Natural killer cell (primary cell): ENCODE data around the gene RBM6. TPM values are rescaled to one million over a fixed set of nuclear protein-coding genes. Genes with fewer than 3 reads are reported as not detected.

Source experiments
- ATAC-seq, 3 donors: fragments of 150-1000 bp in 2 of 3; fragments of 200-7000 bp in 1 of 3; cut with Tn5 transposase; 1 replicate in 1 of 3; 2 replicates in 2 of 3; pipeline ENCODE4 v1.10.0; 2021; ENCODE audit warnings: mild to moderate bottlenecking in 2 of 3, moderate library complexity in 2 of 3
- DNase-seq, 2 donors: peaks; one replicate each; pipeline versions ENCODE4 v3.0.0 to v3.0.0-alpha.2; 2013 to 2021; ENCODE audit warnings: mixed read lengths in 1 of 2
- H3K27ac ChIP-seq: one replicate; pipeline ENCODE4 v1.5.1; 2013; ENCODE audit warnings: mild to moderate bottlenecking, low read length
- H3K27me3 ChIP-seq: one replicate; pipeline ENCODE4 v1.6.1; 2013; ENCODE audit warnings: low read length; ENCODE audit not compliant: control insufficient read depth, insufficient read depth
- H3K36me3 ChIP-seq: one replicate; pipeline ENCODE4 v1.6.1; 2013; ENCODE audit warnings: low read length; ENCODE audit not compliant: control insufficient read depth, insufficient read depth
- H3K4me1 ChIP-seq: one replicate; pipeline ENCODE4 v1.6.1; 2013; ENCODE audit warnings: low read length; ENCODE audit not compliant: control insufficient read depth, insufficient read depth
- H3K4me3 ChIP-seq: one replicate; pipeline ENCODE4 v1.5.1; 2013; ENCODE audit warnings: low read length
- H3K9me3 ChIP-seq: one replicate; pipeline ENCODE4 v1.6.1; 2013; ENCODE audit warnings: low read length; ENCODE audit not compliant: control insufficient read depth, insufficient read depth
- H3K27ac Mint-ChIP-seq, 2 donors: one replicate each; pipeline ENCODE4 v1.8.0; 2022; ENCODE audit warnings: mild to moderate bottlenecking in 2 of 2, mixed read lengths in 2 of 2, moderate library complexity in 1 of 2
- H3K27me3 Mint-ChIP-seq, 2 donors: one replicate each; pipeline ENCODE4 v1.8.0; 2022; ENCODE audit warnings: low read depth in 2 of 2, mixed read lengths in 2 of 2
- H3K36me3 Mint-ChIP-seq: one replicate; pipeline ENCODE4 v1.8.0; 2022; ENCODE audit warnings: mixed read lengths
- H3K4me1 Mint-ChIP-seq, 2 donors: one replicate each; pipeline ENCODE4 v1.8.0; 2022; ENCODE audit warnings: mixed read lengths in 2 of 2
- H3K4me3 Mint-ChIP-seq: one replicate; pipeline ENCODE4 v1.8.0; 2022; ENCODE audit warnings: mild to moderate bottlenecking, moderate library complexity, mixed read lengths
- H3K9me3 Mint-ChIP-seq, 2 donors: one replicate each; pipeline ENCODE4 v1.8.0; 2022; ENCODE audit warnings: mixed read lengths in 2 of 2
- CTCF ChIP-seq: fragments of 200-600 bp; IDR thresholded peaks from one replicate; pipeline ENCODE4 v1.8.0; 2022; ENCODE audit warnings: antibody characterized with exemption
- whole genome bisulfite sequencing: methylation state at CpG from one replicate; pipeline ENCODE4 v1.1.7; 2013; ENCODE audit warnings: missing lambda C conversion rate; ENCODE audit not compliant: insufficient coverage; 5-methylcytosine and 5-hydroxymethylcytosine counted together
- intact Hi-C: fragments of 100-400 bp; cut with micrococcal nuclease; formaldehyde crosslinking; loops from one replicate; pipeline ENCODE4 v1.14.2; 2022
- total RNA-seq, 4 donors: library from RNA; stranded (reverse); fragments of 120-200 nt in 1 of 4; gene quantifications; one replicate each; pipeline versions ENCODE4 v1.2.3 to v1.2.4, GENCODE V29; 2013 to 2022

The RBM6 gene
- total RNA-seq, 3 donors from 2014 or later (not counting 1 experiment from before 2014, with no cell fraction given) = 155 to 193 (median 157) TPM

- Histone ChIP-seq H3K4me3 (no peak overlapping the region), H3K36me3 (peaks cover 93% of the 10 kb centered on the region), H3K4me1 (peaks cover 8% of the 10 kb centered on the region), H3K27ac (peak overlapping the region; percentile 9), H3K27me3 (no peaks in the 10 kb centered on the region), H3K9me3 (no peaks in the 10 kb centered on the region)
- WGBS = 97% methylated on average over 2 of the region's 3 CpGs
- peaks cover 51% of the 10 kb centered on the region for H3K36me3 Mint-ChIP-seq
- H3K4me1 Mint-ChIP-seq = peaks cover 18 to 33% of the 10 kb centered on the region in 2 donors
- H3K4me3 Mint-ChIP-seq = no peak overlapping the region
- no peaks in the 10 kb centered on the region for H3K9me3 Mint-ChIP-seq
- TF ChIP-seq CTCF = no peak
- peak overlapping the region in 1 of 2 donors; percentile 89 for H3K27ac Mint-ChIP-seq
- ATAC-seq (peak in 2 of 3 donors; percentile 16 to 21), DNase-seq (no peak)
- no peaks in the 10 kb centered on the region for H3K27me3 Mint-ChIP-seq
- intact Hi-C loops = no loop called here
Measured at GRCh38 chr3:50112462-50112861, 172.5 kb downstream of the RBM6 start.

- Mint-ChIP-seq H3K27ac (no peak overlapping the region), H3K9me3 (no peaks in the 10 kb centered on the region), H3K27me3 (no peaks in the 10 kb centered on the region), H3K36me3 (peaks cover 37% of the 10 kb centered on the region), H3K4me3 (no peak overlapping the region), H3K4me1 (peaks cover 10 to 19% of the 10 kb centered on the region in 2 donors)
- Histone ChIP-seq H3K27me3 (no peaks in the 10 kb centered on the region), H3K27ac (no peak overlapping the region), H3K4me1 (no peaks in the 10 kb centered on the region), H3K9me3 (no peaks in the 10 kb centered on the region), H3K36me3 (peaks cover 87% of the 10 kb centered on the region), H3K4me3 (no peak overlapping the region)
- TF ChIP-seq CTCF = no peak
- intact Hi-C loops = no loop called here
- 98% methylated on average over 8 of the region's 8 CpGs for whole genome bisulfite sequencing
- ATAC-seq = no peak
- no peak for DNase-seq
Measured at GRCh38 chr3:50117120-50117519, 177.2 kb downstream of the RBM6 start.

GRCh38 chr3:50118237-50118636 lies 178.3 kb downstream of the RBM6 start:
- Mint-ChIP-seq H3K9me3 (no peaks in the 10 kb centered on the region), H3K27me3 (no peaks in the 10 kb centered on the region), H3K36me3 (peaks cover 36% of the 10 kb centered on the region), H3K4me3 (no peak overlapping the region), H3K27ac (peak overlapping the region in 1 of 2 donors; percentile 37), H3K4me1 (peaks cover 12 to 24% of the 10 kb centered on the region in 2 donors)
- no peaks in the 10 kb centered on the region for H3K4me1 ChIP-seq
- DNase-seq (no peak), ATAC-seq (no peak)
- no peak overlapping the region for H3K4me3 ChIP-seq
- TF ChIP-seq CTCF = no peak
- intact Hi-C loops = no loop called here
- no peaks in the 10 kb centered on the region for H3K27me3 ChIP-seq
- WGBS = 95% methylated on average over 7 of the region's 10 CpGs
- H3K27ac ChIP-seq = no peak overlapping the region
- no peaks in the 10 kb centered on the region for H3K9me3 ChIP-seq
- H3K36me3 ChIP-seq = peaks cover 75% of the 10 kb centered on the region

GRCh38 chr3:50119786-50120185 lies 179.8 kb downstream of the RBM6 start:
- TF ChIP-seq CTCF = no peak
- no peaks in the 10 kb centered on the region for H3K9me3 ChIP-seq
- no peaks in the 10 kb centered on the region for H3K27me3 ChIP-seq
- no peak for ATAC-seq
- no peak overlapping the region for H3K4me3 ChIP-seq
- H3K36me3 Mint-ChIP-seq = peaks cover 22% of the 10 kb centered on the region
- H3K4me1 ChIP-seq = no peaks in the 10 kb centered on the region
- intact Hi-C loops = loop anchor here (5.0 kb wide), 1 partner anchor 153 kb away; no protein-coding TSS in a partner anchor
- H3K4me3 Mint-ChIP-seq = no peak overlapping the region
- H3K36me3 ChIP-seq = peaks cover 60% of the 10 kb centered on the region
- no peak for DNase-seq
- H3K27me3 Mint-ChIP-seq = no peaks in the 10 kb centered on the region
- H3K9me3 Mint-ChIP-seq = no peaks in the 10 kb centered on the region
- H3K27ac Mint-ChIP-seq = peak overlapping the region in 1 of 2 donors; percentile 21
- peaks cover 13 to 17% of the 10 kb centered on the region in 2 donors for H3K4me1 Mint-ChIP-seq
- H3K27ac ChIP-seq = no peak overlapping the region
- 100% methylated on average over 3 of the region's 3 CpGs for WGBS
